GM12878 (cell line): ENCODE data around the gene DLG2. TPM values are rescaled to one million over a fixed set of nuclear protein-coding genes. Genes with fewer than 3 reads are reported as not detected.

Experiments
- ATAC-seq: fragments of 200-7000 bp; cut with Tn5 transposase; 3 replicates; pipeline ENCODE4 v1.9.1; 2020; ENCODE audit warnings: mild to moderate bottlenecking, moderate library complexity
- BruUV-seq: library from RNA; stranded (reverse); fragments of 400-500 nt; replicated peaks from 2 replicates; lab custom pipeline; 2021; lab: Mats Ljungman, UMichigan
- CTCF ChIA-PET: fragments of 300-600 bp; sonication (Branson Sonifier 250); formaldehyde crosslinking; extraction: SDS; loops from one replicate; lab custom pipeline; 2021; ENCODE audit warnings: inconsistent platforms; lab: Yijun Ruan, JAX
- POLR2A ChIA-PET: fragments of 350-600 bp; formaldehyde crosslinking; extraction: SDS; loops from one replicate; lab custom pipeline; 2021; ENCODE audit warnings: inconsistent platforms; lab: Charles Lee
- RAD21 ChIA-PET: fragments of 300-600 bp; sonication (Branson Sonifier 250); formaldehyde crosslinking; loops from one replicate; lab custom pipeline; 2023; ENCODE audit warnings: antibody characterized with exemption; ENCODE audit not compliant: unreplicated experiment; lab: Charles Lee
- SMC1A ChIA-PET: fragments of 300-600 bp; sonication (Branson Sonifier 250); formaldehyde crosslinking; loops from one replicate; lab custom pipeline; 2023; ENCODE audit not compliant: unreplicated experiment, uncharacterized antibody; lab: Charles Lee
- DNase-seq: peaks from one replicate; pipeline ENCODE4 v3.0.0-alpha.2; 2011; ENCODE audit warnings: low read depth, low spot score
- FAIRE-seq: peaks from 3 replicates; lab custom pipeline; 2011; peaks lifted over from hg19 to GRCh38; lab: Jason Lieb, UNC
- H2AFZ ChIP-seq: 2 replicates; pipeline ENCODE4 v1.6.0; 2011; ENCODE audit warnings: low read depth, low read length, control low read depth; ENCODE audit not compliant: control insufficient read depth
- H3K27ac ChIP-seq: 2 replicates; pipeline ENCODE4 v1.5.1; 2011; ENCODE audit warnings: control low read depth; ENCODE audit not compliant: control insufficient read depth, insufficient read depth
- H3K27me3 ChIP-seq, 2 experiments: replicated peaks in 1 of 2; 2 replicates each; pipeline versions ENCODE4 v1.6.0 to v1.6.1; 2011; ENCODE audit warnings: low read length in 1 of 2; ENCODE audit not compliant: control insufficient read depth in 2 of 2, insufficient read depth in 2 of 2
- H3K36me3 ChIP-seq, 2 experiments: 2 replicates each; pipeline ENCODE4 v1.5.1; 2011; ENCODE audit warnings: low read length in 1 of 2; ENCODE audit not compliant: control insufficient read depth in 2 of 2, insufficient read depth in 2 of 2
- H3K4me1 ChIP-seq: 2 replicates; pipeline ENCODE4 v1.6.1; 2011; ENCODE audit warnings: mild to moderate bottlenecking, low read length, moderate library complexity, mixed read lengths; ENCODE audit not compliant: control insufficient read depth, insufficient read depth
- H3K4me2 ChIP-seq: 2 replicates; pipeline ENCODE4 v1.6.0; 2011; ENCODE audit warnings: control low read depth; ENCODE audit not compliant: control insufficient read depth, insufficient read depth
- H3K4me3 ChIP-seq: fragments of 200-600 bp; sonication (generic); 2 replicates; pipeline ENCODE4 v1.5.1; 2016
- H3K79me2 ChIP-seq: 2 replicates; pipeline ENCODE4 v1.6.0; 2011; ENCODE audit warnings: low read length; ENCODE audit not compliant: control insufficient read depth, insufficient read depth
- H3K9ac ChIP-seq: 2 replicates; pipeline ENCODE4 v1.8.0; 2011; ENCODE audit warnings: low read length, control low read depth, mixed read lengths; ENCODE audit not compliant: control insufficient read depth, insufficient read depth
- H3K9me3 ChIP-seq: replicated peaks from 3 replicates; pipeline ENCODE4 v1.5.1; 2011; ENCODE audit warnings: mild to moderate bottlenecking, low read length; ENCODE audit not compliant: control insufficient read depth, insufficient read depth
- H4K20me1 ChIP-seq: 2 replicates; pipeline ENCODE4 v1.6.0; 2011; ENCODE audit not compliant: control insufficient read depth, insufficient read depth
- ATF7 ChIP-seq: fragments of 450-650 bp; IDR thresholded peaks from 2 replicates; pipeline ENCODE4 v1.6.1; 2016; ENCODE audit warnings: low read depth, mild to moderate bottlenecking
- BCLAF1 ChIP-seq: fragments of 450-650 bp; IDR thresholded peaks from 2 replicates; pipeline ENCODE4 v1.6.1; 2017; ENCODE audit warnings: antibody characterized with exemption, mild to moderate bottlenecking, moderate library complexity
- FOS ChIP-seq: IDR thresholded peaks from 3 replicates; pipeline ENCODE4 v1.6.1; 2011; ENCODE audit warnings: borderline replicate concordance; ENCODE audit not compliant: insufficient read length; ENCODE audit errors: extremely low read depth
- HDAC6 ChIP-seq: fragments of 200-600 bp; sonication (generic); IDR thresholded peaks from one replicate; pipeline ENCODE4 v1.8.0; 2017; ENCODE audit warnings: antibody characterized with exemption; ENCODE audit not compliant: unreplicated experiment
- JUNB ChIP-seq: IDR thresholded peaks from 2 replicates; pipeline ENCODE4 v1.6.1; 2016; ENCODE audit warnings: antibody characterized with exemption, mild to moderate bottlenecking
- NFIC ChIP-seq: IDR thresholded peaks from 2 replicates; pipeline ENCODE4 v1.6.1; 2012; ENCODE audit warnings: low read depth, mild to moderate bottlenecking, inconsistent platforms, low read length, moderate library complexity
- NR2F1 ChIP-seq: fragments of 450-650 bp; conservative IDR thresholded peaks from 2 replicates; pipeline ENCODE4 v1.6.1; 2017; ENCODE audit warnings: mild to moderate bottlenecking
- PBX3 ChIP-seq: IDR thresholded peaks from 2 replicates; pipeline ENCODE4 v1.6.1; 2011; ENCODE audit warnings: mild to moderate bottlenecking, low read depth, low read length, moderate library complexity; ENCODE audit not compliant: insufficient replicate concordance
- PRDM15 ChIP-seq: fragments of 450-650 bp; formaldehyde crosslinking; IDR thresholded peaks from 2 replicates; pipeline ENCODE4 v1.4.0; 2020; ENCODE audit warnings: mild to moderate bottlenecking, moderate library complexity
- SUPT20H ChIP-seq: IDR thresholded peaks from 2 replicates; pipeline ENCODE4 v1.6.1; 2011; ENCODE audit warnings: low read depth, mild to moderate bottlenecking, low read length, moderate library complexity, borderline replicate concordance; ENCODE audit not compliant: control insufficient read depth
- TCF12 ChIP-seq: IDR thresholded peaks from 2 replicates; pipeline ENCODE4 v1.6.1; 2011; ENCODE audit warnings: low read depth, mild to moderate bottlenecking, low read length
- USF1 ChIP-seq: IDR thresholded peaks from 2 replicates; pipeline ENCODE4 v1.6.1; 2011; ENCODE audit warnings: borderline replicate concordance, low read depth, mild to moderate bottlenecking, moderate library complexity, mixed read lengths, low read length; ENCODE audit not compliant: insufficient read depth; ENCODE audit errors: extremely low read length
- WGBS: methylation state at CpG from one replicate; pipeline ENCODE4 v1.1.6; 2016; ENCODE audit warnings: low lambda C conversion rate; ENCODE audit not compliant: insufficient replicate concordance, insufficient coverage; ENCODE audit errors: missing lambda C conversion rate; 5-methylcytosine and 5-hydroxymethylcytosine counted together
- in situ Hi-C: fragments of 300-500 bp; cut with MboI; formaldehyde crosslinking; loops from 9 replicates; pipeline ENCODE4 v1.14.3; 2018; ENCODE audit warnings: mixed read lengths
- intact Hi-C: fragments of 100-400 bp; cut with micrococcal nuclease; formaldehyde crosslinking; loops from one replicate; pipeline ENCODE4 v1.14.2; 2022; ENCODE audit not compliant: unreplicated experiment
- polyA plus RNA-seq, 11 experiments: library from polyadenylated mRNA; depleted of rRNA in 4 of 11; unstranded in 6 of 11; stranded (reverse) in 5 of 11; fragments of >200 nt; fragmentation: Nextera tagmentation in 4 of 11; fragmentation: Illumina TruSeq in 1 of 11; extraction: Ambion mirVana in 4 of 11; extraction: Trizol in 1 of 11; gene quantifications; 1 replicate in 1 of 11; 2 replicates in 10 of 11; pipeline versions ENCODE4 v1.2.1 to v1.2.3, GENCODE V29; 2011 to 2016; ENCODE audit warnings: inconsistent platforms in 2 of 11, missing spikeins in 2 of 11, low read depth in 1 of 11
- total RNA-seq, 4 experiments: library from RNA; depleted of rRNA in 3 of 4; stranded (reverse); fragments of >200 nt in 3 of 4; fragmentation: Illumina TruSeq in 1 of 4; extraction: Trizol in 1 of 4; gene quantifications; 2 replicates each; pipeline versions ENCODE4 v1.2.1 to v1.2.3, GENCODE V29; 2013 to 2021

Gene DLG2
- total and polyA plus RNA-seq, 10 of the 15 experiments (the other 5 are each of a cell fraction or from before 2014, with no cell fraction given) = 0.09 to 0.98 (median 0.35) TPM

- Histone ChIP-seq H3K4me3 (no peak overlapping the region), H4K20me1 (no peaks in the 10 kb centered on the region), H3K9ac (no peak overlapping the region), H3K79me2 (no peaks in the 10 kb centered on the region), H2AFZ (no peak overlapping the region), H3K4me2 (no peak overlapping the region), H3K36me3 (no peaks in the 10 kb centered on the region), H3K4me1 (no peaks in the 10 kb centered on the region), H3K27ac (no peak overlapping the region), H3K9me3 (no peaks in the 10 kb centered on the region)
- intact Hi-C loops (no loop called here), in situ Hi-C loops (no loop called here)
- CTCF ChIA-PET = interaction anchor here (0.6 kb wide), 1 partner anchor 8 kb away, joined by 4 read pairs; no protein-coding TSS in a partner anchor
- no TSS peak for BruUV-seq
- POLR2A ChIA-PET = no interaction called here
- SMC1A ChIA-PET = interaction anchor here (1.2 kb wide), 1 partner anchor 27 kb away, joined by 3 read pairs; no protein-coding TSS in a partner anchor
- RAD21 ChIA-PET = no interaction called here
- DNase-seq (no peak), FAIRE-seq (no peak), ATAC-seq (no peak)
- WGBS = 35% methylated on average over 7 of the region's 7 CpGs
- TF ChIP-seq FOS = no peak
- no peak for TF ChIP-seq NR2F1
- TF ChIP-seq NFIC = no peak
- TF ChIP-seq HDAC6 = no peak
- no peak for TF ChIP-seq ATF7
- TF ChIP-seq SUPT20H = no peak
- no peak for TF ChIP-seq PBX3
- TF ChIP-seq JUNB = no peak
- TF ChIP-seq USF1 = no peak
- no peak for TF ChIP-seq BCLAF1
- TF ChIP-seq PRDM15 (CRISPR knock-in tag) = no peak
- TF ChIP-seq TCF12 = no peak
- TF ChIP-seq, all 136 proteins: peak for 0
- no peaks in the 10 kb centered on the region for H3K27me3 ChIP-seq
These were observed 1636.9 kb downstream of the DLG2 start for GRCh38 chr11:83990160-83990733.
